Esophagus squamous epithelium (tissue), 4 donors: ENCODE measurements around the gene NT5C1A.

Experiments used
- POLR2A ChIP-seq, 4 donors: fragments of 450-650 bp; IDR thresholded peaks; one replicate each; pipeline ENCODE4 v1.6.1; 2017; ENCODE audit warnings: antibody characterized with exemption in 4 of 4, mild to moderate bottlenecking in 4 of 4, moderate library complexity in 3 of 4
- TF ChIP-seq, protein P1 (sequence below), 6 experiments: fragments of 450-650 bp in 4 of 6; fragments of 200-600 bp in 2 of 6; sonication (generic) in 2 of 6; IDR thresholded peaks; one replicate each; pipeline ENCODE4 v1.5.1; 2016 to 2019; ENCODE audit warnings: antibody characterized with exemption in 6 of 6, mild to moderate bottlenecking in 4 of 6, moderate library complexity in 4 of 6

DNA sequence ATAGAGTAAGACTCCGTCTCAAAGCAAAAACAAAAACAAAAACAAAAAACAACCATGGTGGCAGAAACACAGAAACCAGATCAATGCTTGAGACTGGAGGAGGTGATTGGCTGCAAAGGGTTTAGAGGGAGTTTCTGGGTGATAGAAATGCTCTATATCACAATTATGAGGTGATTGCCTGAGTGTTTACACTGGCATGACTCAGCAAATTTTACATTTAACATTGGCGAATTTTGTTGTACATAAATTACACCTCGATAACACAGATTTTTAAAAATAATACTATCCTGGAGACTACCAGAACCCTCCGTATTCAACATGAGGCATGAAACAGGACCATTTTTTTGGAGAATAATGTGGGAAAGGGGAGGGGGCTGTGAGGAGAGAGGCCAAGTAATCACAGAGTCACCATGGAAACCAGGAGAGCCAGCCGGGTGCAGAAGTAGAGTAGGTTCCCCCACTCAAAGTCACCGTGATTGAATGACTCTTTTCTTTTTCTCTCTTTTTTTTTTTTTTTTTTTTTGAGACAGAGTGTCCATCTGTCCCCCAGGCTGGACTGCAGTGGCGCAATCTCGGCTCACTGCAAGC, 56.7 kb downstream of the NT5C1A start:
- TF ChIP-seq, protein P1, sequence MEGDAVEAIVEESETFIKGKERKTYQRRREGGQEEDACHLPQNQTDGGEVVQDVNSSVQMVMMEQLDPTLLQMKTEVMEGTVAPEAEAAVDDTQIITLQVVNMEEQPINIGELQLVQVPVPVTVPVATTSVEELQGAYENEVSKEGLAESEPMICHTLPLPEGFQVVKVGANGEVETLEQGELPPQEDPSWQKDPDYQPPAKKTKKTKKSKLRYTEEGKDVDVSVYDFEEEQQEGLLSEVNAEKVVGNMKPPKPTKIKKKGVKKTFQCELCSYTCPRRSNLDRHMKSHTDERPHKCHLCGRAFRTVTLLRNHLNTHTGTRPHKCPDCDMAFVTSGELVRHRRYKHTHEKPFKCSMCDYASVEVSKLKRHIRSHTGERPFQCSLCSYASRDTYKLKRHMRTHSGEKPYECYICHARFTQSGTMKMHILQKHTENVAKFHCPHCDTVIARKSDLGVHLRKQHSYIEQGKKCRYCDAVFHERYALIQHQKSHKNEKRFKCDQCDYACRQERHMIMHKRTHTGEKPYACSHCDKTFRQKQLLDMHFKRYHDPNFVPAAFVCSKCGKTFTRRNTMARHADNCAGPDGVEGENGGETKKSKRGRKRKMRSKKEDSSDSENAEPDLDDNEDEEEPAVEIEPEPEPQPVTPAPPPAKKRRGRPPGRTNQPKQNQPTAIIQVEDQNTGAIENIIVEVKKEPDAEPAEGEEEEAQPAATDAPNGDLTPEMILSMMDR (IDR thresholded peaks at IDR 0.05) = no peak
- no peak for TF ChIP-seq POLR2A (IDR thresholded peaks at IDR 0.05)
